ENCODE results near the gene BCAM.

DNA sequence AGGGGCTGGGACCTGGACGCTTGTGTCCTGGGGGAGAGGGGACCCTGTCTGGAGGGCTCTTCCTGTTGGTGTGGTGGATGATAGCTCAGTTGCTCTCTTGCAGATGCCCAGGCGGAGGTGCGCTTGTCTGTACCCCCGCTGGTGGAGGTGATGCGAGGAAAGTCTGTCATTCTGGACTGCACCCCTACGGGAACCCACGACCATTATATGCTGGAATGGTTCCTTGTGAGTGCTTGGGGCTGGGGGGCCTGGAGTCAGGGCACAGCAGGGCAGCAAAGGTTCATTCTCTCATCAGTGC, 2.2 kb downstream of the BCAM start:
- TF ChIP-seq, protein P1, sequence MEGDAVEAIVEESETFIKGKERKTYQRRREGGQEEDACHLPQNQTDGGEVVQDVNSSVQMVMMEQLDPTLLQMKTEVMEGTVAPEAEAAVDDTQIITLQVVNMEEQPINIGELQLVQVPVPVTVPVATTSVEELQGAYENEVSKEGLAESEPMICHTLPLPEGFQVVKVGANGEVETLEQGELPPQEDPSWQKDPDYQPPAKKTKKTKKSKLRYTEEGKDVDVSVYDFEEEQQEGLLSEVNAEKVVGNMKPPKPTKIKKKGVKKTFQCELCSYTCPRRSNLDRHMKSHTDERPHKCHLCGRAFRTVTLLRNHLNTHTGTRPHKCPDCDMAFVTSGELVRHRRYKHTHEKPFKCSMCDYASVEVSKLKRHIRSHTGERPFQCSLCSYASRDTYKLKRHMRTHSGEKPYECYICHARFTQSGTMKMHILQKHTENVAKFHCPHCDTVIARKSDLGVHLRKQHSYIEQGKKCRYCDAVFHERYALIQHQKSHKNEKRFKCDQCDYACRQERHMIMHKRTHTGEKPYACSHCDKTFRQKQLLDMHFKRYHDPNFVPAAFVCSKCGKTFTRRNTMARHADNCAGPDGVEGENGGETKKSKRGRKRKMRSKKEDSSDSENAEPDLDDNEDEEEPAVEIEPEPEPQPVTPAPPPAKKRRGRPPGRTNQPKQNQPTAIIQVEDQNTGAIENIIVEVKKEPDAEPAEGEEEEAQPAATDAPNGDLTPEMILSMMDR (IDR thresholded peaks at IDR 0.05; ENCODE audit: insufficient read depth, low read length, poor library complexity, severe bottlenecking) = no peak
- TF ChIP-seq EZH2phosphoT487 (conservative IDR thresholded peaks at IDR 0.05; ENCODE audit: low read length) = no peak

Measured in SU-DHL-6 (cell line).